Karpas-422 (cell line): ENCODE measurements around the gene HOXA2. TPM values are rescaled to one million over a fixed set of nuclear protein-coding genes. Genes with fewer than 3 reads are reported as not detected.

ENCODE experiments used
- DNase-seq: peaks from one replicate; pipeline ENCODE4 v3.0.0-alpha.2; 2015
- H2AFZ ChIP-seq: fragments of 200-600 bp; sonication (generic); 2 replicates; pipeline ENCODE4 v1.6.1; 2014; ENCODE audit warnings: antibody characterized with exemption, low read length, mixed read lengths
- H3K27ac ChIP-seq: fragments of 200-600 bp; sonication (generic); 2 replicates; pipeline ENCODE4 v1.5.1; 2014; ENCODE audit warnings: mild to moderate bottlenecking, low read length, moderate library complexity
- H3K27me3 ChIP-seq: fragments of 200-600 bp; sonication (generic); 2 replicates; pipeline ENCODE4 v1.6.1; 2014; ENCODE audit warnings: low read length, mixed read lengths
- H3K36me3 ChIP-seq: fragments of 200-600 bp; sonication (generic); 2 replicates; pipeline ENCODE4 v1.6.1; 2014; ENCODE audit warnings: low read length, mixed read lengths; ENCODE audit not compliant: insufficient read depth
- H3K4me1 ChIP-seq: fragments of 200-600 bp; sonication (generic); 2 replicates; pipeline ENCODE4 v1.6.1; 2014; ENCODE audit warnings: mild to moderate bottlenecking, low read length, mixed read lengths
- H3K4me2 ChIP-seq: fragments of 200-600 bp; sonication (generic); 2 replicates; pipeline ENCODE4 v1.6.1; 2014; ENCODE audit warnings: low read length, low read depth, mild to moderate bottlenecking; ENCODE audit not compliant: poor library complexity, severe bottlenecking
- H3K4me3 ChIP-seq: fragments of 200-600 bp; sonication (generic); 2 replicates; pipeline ENCODE4 v1.5.1; 2014; ENCODE audit warnings: mild to moderate bottlenecking, antibody characterized with exemption, low read length, mixed read lengths
- H3K79me2 ChIP-seq: fragments of 200-600 bp; sonication (generic); 2 replicates; pipeline ENCODE4 v1.6.1; 2014; ENCODE audit warnings: mild to moderate bottlenecking, low read length, mixed read lengths
- H3K9ac ChIP-seq: fragments of 200-600 bp; sonication (generic); 2 replicates; pipeline ENCODE4 v1.6.0; 2014; ENCODE audit warnings: low read length
- H3K9me2 ChIP-seq: fragments of 200-600 bp; sonication (generic), shearing (Covaris generic); replicated peaks from 2 replicates; pipeline ENCODE4 v1.6.0; 2014; ENCODE audit warnings: mild to moderate bottlenecking, low read length, moderate library complexity; ENCODE audit not compliant: insufficient read depth
- H3K9me3 ChIP-seq: fragments of 300-700, 200-600 bp; sonication (generic); 2 replicates; pipeline ENCODE4 v1.6.1; 2014; ENCODE audit warnings: low read length, mixed read lengths
- H4K20me1 ChIP-seq: fragments of 200-600 bp; sonication (generic); 2 replicates; pipeline ENCODE4 v1.6.1; 2014; ENCODE audit warnings: mild to moderate bottlenecking, antibody characterized with exemption, low read length, low read depth; ENCODE audit not compliant: insufficient read depth
- total RNA-seq: library from RNA; depleted of rRNA; stranded (reverse); fragments of >200 nt; shearing (Covaris generic); gene quantifications from 2 replicates; pipeline ENCODE4 v1.2.3, GENCODE V29; 2014; ENCODE audit warnings: low replicate concordance

Gene HOXA2
- total RNA-seq, 1 experiment from 2014 or later: 0.41 TPM

DNA sequence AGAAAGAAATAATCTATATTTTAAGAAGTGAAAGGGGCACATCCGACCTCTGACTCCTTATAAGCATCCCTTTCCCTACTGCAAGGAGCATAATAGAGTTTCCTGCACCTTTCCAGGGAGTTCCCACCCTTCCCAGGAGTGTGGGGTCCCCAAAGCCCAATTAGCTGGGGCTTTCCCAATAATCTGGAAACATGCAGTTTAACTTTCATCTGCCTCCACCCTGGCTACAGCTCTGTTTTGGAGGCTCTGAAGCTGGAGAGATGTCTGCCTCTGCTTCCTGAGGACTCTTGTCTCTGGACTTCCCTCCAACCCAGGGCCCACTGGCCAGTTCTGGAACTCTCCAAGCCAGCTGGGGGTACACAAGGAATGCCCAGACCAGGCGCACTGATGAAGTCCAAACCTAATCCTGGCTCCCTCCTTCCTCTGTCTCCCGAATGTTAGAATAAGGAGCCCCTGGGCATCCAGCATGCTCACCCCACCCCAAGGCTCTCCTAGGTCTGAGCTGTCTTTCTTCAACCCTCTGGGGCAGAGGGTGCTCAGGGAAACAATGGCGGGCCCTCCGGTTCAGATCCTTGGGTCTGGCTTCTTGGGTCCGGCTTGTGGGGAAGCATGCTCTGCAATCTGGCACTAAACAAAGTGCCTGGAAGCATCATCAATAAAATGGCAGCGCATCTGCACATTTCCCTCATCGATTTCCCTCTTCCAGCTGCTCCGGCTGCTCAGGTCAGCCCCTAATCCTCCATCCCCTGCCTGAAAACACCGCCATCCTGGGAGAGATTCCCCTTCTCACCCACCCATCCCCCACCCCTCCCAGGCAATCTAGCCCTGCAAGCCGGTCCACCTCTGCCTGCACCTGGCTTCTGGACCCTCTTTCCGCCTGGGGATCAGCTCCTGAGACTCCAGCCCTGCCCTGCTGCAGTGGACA is 14.7 kb upstream of the HOXA2 start:
- Histone ChIP-seq H3K9me3 (no peaks in the 10 kb centered on the region), H3K27ac (no peak overlapping the region), H2AFZ (no peak overlapping the region), H4K20me1 (no peaks in the 10 kb centered on the region), H3K4me3 (no peak overlapping the region), H3K79me2 (no peaks in the 10 kb centered on the region), H3K27me3 (no peaks in the 10 kb centered on the region), H3K4me1 (no peaks in the 10 kb centered on the region), H3K4me2 (no peak overlapping the region), H3K36me3 (no peaks in the 10 kb centered on the region; the same call in 1 of the 2 replicates), H3K9me2 (no peaks in the 10 kb centered on the region), H3K9ac (no peak overlapping the region)
- DNase-seq: no peak

DNA sequence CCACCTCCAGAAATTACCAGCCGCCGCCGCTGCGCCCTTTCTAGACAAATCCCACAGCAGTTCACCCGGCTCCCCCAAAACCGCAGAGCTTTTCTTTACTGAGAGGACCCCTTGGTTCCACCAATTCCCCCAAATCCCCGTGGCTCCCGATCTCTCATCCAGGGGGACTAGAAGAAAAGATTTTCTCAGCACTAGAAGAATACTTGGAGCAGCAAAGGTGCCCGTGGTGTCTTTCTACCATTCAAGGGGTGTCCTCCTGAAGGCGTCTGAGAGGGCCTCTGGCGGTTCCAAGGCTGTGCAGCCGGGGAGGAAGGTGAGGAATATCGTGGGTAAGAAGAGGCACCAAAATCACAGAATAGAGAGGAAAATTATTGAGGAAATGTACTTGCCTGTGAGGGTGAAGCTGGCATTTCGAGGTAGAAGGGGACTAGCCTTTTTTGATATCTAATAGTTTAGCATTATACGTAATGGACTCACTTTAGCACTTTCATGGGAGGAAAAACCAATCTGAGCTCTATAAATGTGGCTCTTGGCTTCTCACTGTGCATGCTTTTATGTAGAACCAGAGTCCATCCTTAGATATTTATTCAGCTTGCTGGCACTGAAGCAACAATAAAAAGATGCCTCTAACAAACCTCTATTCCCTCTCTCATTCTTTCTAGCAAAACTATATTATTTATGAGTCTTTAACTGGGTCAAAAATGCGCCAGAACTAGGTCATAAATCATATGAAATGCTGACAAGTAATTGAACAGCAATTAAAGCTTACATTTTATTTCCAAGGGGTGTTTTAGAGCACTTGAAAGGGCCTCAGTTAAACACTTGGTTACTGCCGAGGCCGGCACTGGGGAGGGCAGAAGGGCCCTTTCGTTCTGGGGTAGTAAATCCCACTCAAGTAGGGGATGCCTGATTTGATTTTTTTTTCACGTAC is 13.8 kb upstream of the HOXA2 start:
- no peak overlapping the region for H3K4me2 ChIP-seq
- H3K9ac ChIP-seq: no peak overlapping the region
- H2AFZ ChIP-seq: no peak overlapping the region

DNA sequence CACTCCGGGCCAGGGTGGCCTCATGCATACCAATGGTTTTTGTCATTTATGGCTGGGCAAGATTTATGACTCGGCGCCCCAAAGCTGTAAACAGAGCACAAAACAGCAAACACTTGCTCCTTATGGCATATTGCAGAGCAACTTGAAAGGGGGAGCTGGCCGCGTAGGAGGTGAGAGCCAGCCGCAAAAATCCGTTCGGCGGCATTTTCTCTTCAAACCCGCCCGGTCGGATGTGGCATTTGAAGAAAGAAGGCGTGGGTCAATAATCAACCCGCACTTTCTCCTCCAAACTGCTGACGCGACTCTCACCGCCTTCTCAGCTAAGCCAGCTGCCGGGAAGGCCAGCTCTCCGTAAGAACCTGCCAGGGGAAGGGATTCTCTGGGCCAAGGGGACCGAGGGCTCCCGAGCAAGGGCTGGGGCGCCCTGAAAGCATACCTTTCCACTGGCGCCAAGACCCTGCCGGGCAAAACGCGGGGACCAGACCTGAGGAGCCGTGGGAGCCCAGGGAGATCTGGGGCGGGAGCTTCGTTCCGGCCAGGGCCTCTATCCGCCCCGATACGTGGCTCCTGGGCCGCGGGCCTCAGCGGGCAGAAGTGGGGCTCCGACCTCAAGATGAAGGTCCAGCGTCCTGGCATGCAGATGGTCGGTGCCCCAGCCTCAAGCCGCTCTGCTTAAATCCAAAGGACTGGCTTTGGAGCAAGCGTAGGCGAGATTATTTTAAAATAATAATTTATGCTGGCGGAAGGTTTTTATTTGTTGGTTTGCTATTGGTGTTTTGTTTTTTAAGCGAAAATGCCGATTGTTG is 12.9 kb upstream of the HOXA2 start:
- Histone ChIP-seq H3K4me3 (no peak overlapping the region), H4K20me1 (no peaks in the 10 kb centered on the region), H3K9ac (no peak overlapping the region), H3K79me2 (no peaks in the 10 kb centered on the region), H3K36me3 (no peaks in the 10 kb centered on the region; the same call in 1 of the 2 replicates), H3K9me3 (no peaks in the 10 kb centered on the region), H3K27me3 (no peaks in the 10 kb centered on the region), H2AFZ (no peak overlapping the region), H3K4me1 (no peaks in the 10 kb centered on the region), H3K4me2 (no peak overlapping the region), H3K9me2 (no peaks in the 10 kb centered on the region), H3K27ac (no peak overlapping the region)
- no peak for DNase-seq

More for the DNA sequence above, 13.8 kb upstream of the HOXA2 start:
- Histone ChIP-seq H3K9me2 (no peaks in the 10 kb centered on the region), H3K27me3 (no peaks in the 10 kb centered on the region), H3K79me2 (no peaks in the 10 kb centered on the region), H4K20me1 (no peaks in the 10 kb centered on the region), H3K27ac (no peak overlapping the region), H3K9me3 (no peaks in the 10 kb centered on the region), H3K36me3 (no peaks in the 10 kb centered on the region; the same call in 1 of the 2 replicates), H3K4me1 (no peaks in the 10 kb centered on the region), H3K4me3 (no peak overlapping the region)
- no peak for DNase-seq

DNA sequence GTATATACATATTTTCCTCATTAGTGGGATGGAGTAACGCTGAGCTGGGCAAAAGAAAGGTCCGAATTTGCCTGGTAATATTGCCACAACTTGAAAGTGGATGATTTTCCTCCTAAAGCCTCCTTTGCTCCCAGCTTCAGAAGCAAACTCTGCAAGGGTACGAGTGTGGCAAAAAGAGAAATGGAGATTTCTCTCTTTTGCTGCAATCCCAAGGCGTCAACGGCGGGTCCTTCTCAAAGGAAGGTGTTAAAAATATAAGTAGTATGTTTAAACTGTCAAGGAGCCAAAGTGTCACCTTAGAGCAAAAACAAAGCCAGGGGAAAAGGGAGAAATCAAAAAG is 12.4 kb upstream of the HOXA2 start:
- Histone ChIP-seq H3K4me2 (no peak overlapping the region), H3K9ac (no peak overlapping the region)

DNA sequence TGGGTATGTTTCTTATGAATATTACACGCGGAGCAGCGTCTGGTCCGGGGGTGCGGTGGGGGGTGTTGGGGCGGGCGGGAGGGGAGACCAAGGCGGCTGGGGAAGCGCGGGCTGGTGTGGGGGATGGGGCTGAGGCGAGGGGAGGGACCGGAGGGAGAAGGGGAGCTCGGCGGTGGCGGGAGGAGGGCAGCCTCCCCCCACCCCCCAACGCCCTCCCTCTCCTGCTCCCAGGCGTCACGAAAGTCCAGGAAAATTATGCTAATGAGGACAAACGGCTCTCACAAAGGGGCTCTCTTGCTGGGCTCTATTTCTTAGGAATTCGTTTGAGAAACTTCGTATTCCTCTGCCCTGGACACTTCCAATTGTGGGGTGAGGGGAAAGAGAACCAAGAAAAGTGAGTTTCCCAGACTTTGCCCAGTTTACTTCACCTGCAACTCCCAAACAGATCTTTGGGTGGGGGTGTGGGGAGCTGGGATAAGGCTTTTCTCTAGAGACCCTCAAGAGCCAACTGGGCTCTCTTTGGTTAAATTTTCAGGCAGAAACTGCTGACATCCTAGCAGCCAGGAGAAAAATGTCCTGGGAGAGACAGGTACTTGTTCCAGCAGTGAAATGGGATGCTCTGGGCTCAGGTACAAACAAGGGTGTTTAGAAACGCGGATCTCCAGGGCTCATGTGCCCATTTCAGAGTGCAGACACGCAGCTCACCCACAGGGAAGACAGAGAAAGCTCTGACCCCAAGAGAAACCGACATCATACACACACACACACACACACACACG is 11.7 kb upstream of the HOXA2 start:
- Histone ChIP-seq H4K20me1 (no peaks in the 10 kb centered on the region), H3K27ac (no peak overlapping the region), H3K4me2 (no peak overlapping the region), H3K27me3 (no peaks in the 10 kb centered on the region), H3K4me1 (no peaks in the 10 kb centered on the region), H3K9me2 (no peaks in the 10 kb centered on the region), H3K9ac (no peak overlapping the region), H3K9me3 (no peaks in the 10 kb centered on the region), H3K4me3 (no peak overlapping the region), H3K79me2 (no peaks in the 10 kb centered on the region), H3K36me3 (no peaks in the 10 kb centered on the region; the same call in 1 of the 2 replicates), H2AFZ (no peak overlapping the region)
- DNase-seq: no peak

More for the DNA sequence above, 12.4 kb upstream of the HOXA2 start:
- H3K36me3 ChIP-seq: no peaks in the 10 kb centered on the region; the same call in 1 of the 2 replicates
- no peak overlapping the region for H3K4me3 ChIP-seq
- H3K79me2 ChIP-seq: no peaks in the 10 kb centered on the region
- no peaks in the 10 kb centered on the region for H3K9me3 ChIP-seq
- H3K27ac ChIP-seq: no peak overlapping the region
- no peaks in the 10 kb centered on the region for H3K4me1 ChIP-seq
- no peaks in the 10 kb centered on the region for H3K27me3 ChIP-seq
- no peak overlapping the region for H2AFZ ChIP-seq
- H4K20me1 ChIP-seq: no peaks in the 10 kb centered on the region
- DNase-seq: no peak
- H3K9me2 ChIP-seq: no peaks in the 10 kb centered on the region

DNA sequence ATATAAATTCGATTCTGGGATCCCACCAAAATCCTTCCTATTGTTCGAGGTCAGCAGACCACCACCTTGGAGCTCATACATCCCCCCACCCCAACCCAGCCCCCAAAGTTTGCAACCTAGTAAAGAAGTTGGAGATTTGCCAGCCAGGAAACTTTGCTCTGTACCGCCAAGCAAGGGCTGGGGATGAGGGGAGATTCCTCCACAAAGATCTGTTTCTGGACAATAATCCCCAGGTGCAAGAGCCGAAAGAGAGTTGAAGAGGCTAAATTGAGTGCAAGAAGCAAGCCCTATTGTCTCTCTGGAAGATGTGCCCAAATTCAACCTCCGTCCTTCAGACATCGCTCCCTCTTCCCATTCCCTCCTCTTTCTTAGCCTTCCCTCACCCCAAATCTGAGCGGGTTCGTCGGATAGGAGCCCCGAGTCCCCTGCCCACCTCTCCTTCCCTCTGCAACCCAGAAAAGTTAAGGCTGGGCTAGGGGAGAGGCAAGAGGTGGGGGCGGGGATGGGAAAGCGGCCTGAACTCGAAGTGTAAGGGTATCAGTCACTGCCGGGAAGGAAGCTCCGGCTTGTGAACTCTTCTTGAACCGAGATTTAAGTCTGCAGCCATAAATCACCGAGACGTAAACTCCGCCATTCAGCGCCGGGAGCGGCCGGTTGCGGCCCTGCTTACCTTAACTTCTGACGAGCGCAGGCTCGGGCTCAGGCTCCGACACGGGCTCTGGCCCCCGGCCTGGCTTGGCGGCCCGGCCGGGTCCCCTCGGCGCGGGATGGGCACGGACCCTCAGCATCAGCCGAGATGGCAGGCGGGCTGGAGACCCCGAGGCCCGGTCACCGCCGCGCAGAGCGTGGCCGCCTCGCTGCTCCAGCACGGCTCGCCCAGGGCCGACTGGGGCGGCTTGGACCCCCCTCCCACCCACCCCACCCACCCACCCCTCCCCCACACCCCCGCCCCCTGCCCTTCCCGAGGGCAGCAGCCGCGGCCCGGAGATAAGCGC is 10.8 kb upstream of the HOXA2 start:
- Histone ChIP-seq H3K79me2 (no peaks in the 10 kb centered on the region), H3K36me3 (no peaks in the 10 kb centered on the region; the same call in 1 of the 2 replicates), H3K4me3 (no peak overlapping the region), H3K27ac (no peak overlapping the region), H2AFZ (no peak overlapping the region), H3K4me2 (no peak overlapping the region), H4K20me1 (no peaks in the 10 kb centered on the region), H3K9me3 (no peaks in the 10 kb centered on the region), H3K9me2 (no peaks in the 10 kb centered on the region), H3K9ac (no peak overlapping the region), H3K27me3 (no peaks in the 10 kb centered on the region), H3K4me1 (no peaks in the 10 kb centered on the region)
- no peak for DNase-seq
